Panc1 (cell line): Measurements from ENCODE around the gene ABI3BP.

Experiments used
- CTCF ChIP-seq: fragments of 450-650 bp; IDR thresholded peaks from 2 replicates; pipeline ENCODE4 v1.5.1; 2017; ENCODE audit warnings: mild to moderate bottlenecking
- POLR2AphosphoS5 ChIP-seq: IDR thresholded peaks from 2 replicates; pipeline ENCODE4 v1.6.1; 2012; ENCODE audit warnings: mild to moderate bottlenecking, low read depth, low read length, moderate library complexity
- REST ChIP-seq, 2 experiments: IDR thresholded peaks; 2 replicates each; pipeline ENCODE4 v1.6.1; 2011 to 2012; ENCODE audit warnings: low read depth in 2 of 2, control low read depth in 1 of 2, low read length in 1 of 2, mild to moderate bottlenecking in 1 of 2, moderate library complexity in 1 of 2; ENCODE audit not compliant: insufficient read depth in 1 of 2

GRCh38 chr3:100702980-100703345, 290.3 kb downstream of the ABI3BP start:
- TF ChIP-seq CTCF (no peak), REST (IDR thresholded peaks at IDR 0.05; ENCODE audit: insufficient read depth in 1 of 2, low read depth in 2 of 2, low read length in 1 of 2) (no peak), POLR2AphosphoS5 (no peak)
